B cell (primary cell): ENCODE measurements around the gene TBX3. TPM values are rescaled to one million over a fixed set of nuclear protein-coding genes. Genes with fewer than 3 reads are reported as not detected.

Experiments
- ATAC-seq: fragments of 200-7000 bp; cut with Tn5 transposase; one replicate; pipeline ENCODE4 v1.10.0; 2021; ENCODE audit warnings: low read depth, mild to moderate bottlenecking, moderate number of reproducible peaks, moderate library complexity
- CTCF ChIA-PET: fragments of 350-600 bp; sonication (Branson Sonifier 250); formaldehyde crosslinking; loops from one replicate; lab custom pipeline; 2021; ENCODE audit warnings: antibody characterized with exemption, inconsistent platforms; lab: Charles Lee
- POLR2A ChIA-PET: fragments of 350-600 bp; sonication (Branson Sonifier 250); formaldehyde crosslinking; loops from one replicate; lab custom pipeline; 2021; ENCODE audit warnings: antibody characterized with exemption; lab: Charles Lee
- DNase-seq: peaks from one replicate; pipeline ENCODE4 v3.0.0; 2013
- H2AFZ ChIP-seq: 2 replicates; pipeline ENCODE4 v1.6.1; 2012; ENCODE audit warnings: mild to moderate bottlenecking, low read depth, low read length; ENCODE audit not compliant: insufficient read depth, poor library complexity, severe bottlenecking
- H3K27ac ChIP-seq, 2 donors: 1 replicate in 1 of 2; 2 replicates in 1 of 2; pipeline ENCODE4 v1.5.1; 2012 to 2013; ENCODE audit warnings: low read length in 2 of 2, mild to moderate bottlenecking in 2 of 2, moderate library complexity in 1 of 2
- H3K27me3 ChIP-seq, 4 experiments: fragments of 200-600 bp in 1 of 4; sonication (generic) in 1 of 4; replicated peaks in 1 of 4; 1 replicate in 2 of 4; 2 replicates in 2 of 4; pipeline versions ENCODE4 v1.6.1 to v1.7.0; 2013 to 2016; ENCODE audit warnings: low read length in 3 of 4, mild to moderate bottlenecking in 2 of 4, mixed read lengths in 1 of 4, moderate library complexity in 1 of 4; ENCODE audit not compliant: insufficient read depth in 4 of 4, control insufficient read depth in 3 of 4; ENCODE audit errors: control extremely low read depth in 1 of 4
- H3K36me3 ChIP-seq, 2 experiments: replicated peaks in 1 of 2; 1 replicate in 1 of 2; 2 replicates in 1 of 2; pipeline versions ENCODE4 v1.6.1 to v1.7.1; 2013; ENCODE audit warnings: low read length in 1 of 2; ENCODE audit not compliant: insufficient read depth in 2 of 2, control insufficient read depth in 1 of 2; ENCODE audit errors: control extremely low read depth in 1 of 2, extremely low read depth in 1 of 2
- H3K4me1 ChIP-seq, 2 donors: fragments of 200-600 bp in 1 of 2; sonication (generic) in 1 of 2; 1 replicate in 1 of 2; 2 replicates in 1 of 2; pipeline versions ENCODE4 v1.5.1 to v1.6.1; 2013 to 2017; ENCODE audit warnings: low read length in 2 of 2; ENCODE audit not compliant: control insufficient read depth in 2 of 2, insufficient read depth in 2 of 2
- H3K4me2 ChIP-seq: replicated peaks from 2 replicates; pipeline ENCODE3; 2012; ENCODE audit warnings: mild to moderate bottlenecking, low read depth, low read length; ENCODE audit not compliant: poor library complexity, severe bottlenecking
- H3K4me3 ChIP-seq, 5 experiments: fragments of 200-600 bp in 1 of 5; sonication (generic) in 1 of 5; 1 replicate in 3 of 5; 2 replicates in 2 of 5; pipeline versions ENCODE4 v1.5.1 to v1.7.0; 2011 to 2016; ENCODE audit warnings: low read length in 4 of 5, mild to moderate bottlenecking in 4 of 5, low read depth in 2 of 5, control low read depth in 1 of 5, moderate library complexity in 1 of 5; ENCODE audit not compliant: insufficient read depth in 1 of 5; ENCODE audit errors: control extremely low read depth in 1 of 5, extremely low read depth in 1 of 5
- H3K79me2 ChIP-seq: fragments of 200-600 bp; sonication (generic); one replicate; pipeline ENCODE4 v1.6.0; 2016; ENCODE audit warnings: low read length; ENCODE audit not compliant: control insufficient read depth, insufficient read depth
- H3K9ac ChIP-seq: fragments of 200-600 bp; sonication (generic); 2 replicates; pipeline ENCODE4 v1.6.1; 2017; ENCODE audit warnings: mild to moderate bottlenecking, low read length, moderate library complexity
- H3K9me3 ChIP-seq, 3 donors: one replicate each; pipeline versions ENCODE4 v1.6.1 to v1.7.1; 2013; ENCODE audit warnings: low read length in 2 of 3; ENCODE audit not compliant: control insufficient read depth in 2 of 3, insufficient read depth in 1 of 3; ENCODE audit errors: control extremely low read depth in 1 of 3
- H4K20me1 ChIP-seq: 2 replicates; pipeline ENCODE4 v1.6.0; 2012; ENCODE audit warnings: mild to moderate bottlenecking, low read length; ENCODE audit not compliant: insufficient read depth, control insufficient read depth, poor library complexity, severe bottlenecking
- H3K27ac Mint-ChIP-seq: one replicate; pipeline ENCODE4 v1.8.0; 2021; ENCODE audit warnings: mixed read lengths
- H3K27me3 Mint-ChIP-seq: one replicate; pipeline ENCODE4 v1.8.0; 2021; ENCODE audit warnings: mixed read lengths
- H3K4me1 Mint-ChIP-seq: one replicate; pipeline ENCODE4 v1.8.0; 2021; ENCODE audit warnings: mixed read lengths
- H3K4me3 Mint-ChIP-seq: one replicate; pipeline ENCODE4 v1.8.0; 2021; ENCODE audit warnings: mixed read lengths
- H3K9me3 Mint-ChIP-seq: one replicate; pipeline ENCODE4 v1.8.0; 2022; ENCODE audit warnings: mixed read lengths; ENCODE audit not compliant: insufficient read depth
- EZH2 ChIP-seq: IDR thresholded peaks from 2 replicates; pipeline ENCODE4 v1.6.1; 2012; ENCODE audit warnings: borderline replicate concordance, low read depth, mild to moderate bottlenecking, moderate library complexity, low read length; ENCODE audit not compliant: insufficient read depth, poor library complexity, severe bottlenecking
- WGBS: methylation state at CpG from one replicate; pipeline ENCODE4 v1.1.5; 2013; ENCODE audit warnings: missing lambda C conversion rate; ENCODE audit not compliant: insufficient coverage; 5-methylcytosine and 5-hydroxymethylcytosine counted together
- intact Hi-C: fragments of 100-400 bp; cut with micrococcal nuclease; formaldehyde crosslinking; loops from one replicate; pipeline ENCODE4 v1.10.0; 2022
- polyA plus RNA-seq: library from polyadenylated mRNA; depleted of rRNA; stranded (reverse); fragments of >200 nt; gene quantifications from 2 replicates; pipeline ENCODE4 v1.2.3, GENCODE V29; 2012
- total RNA-seq, 2 donors: library from RNA; stranded (reverse); fragments of 120-200 nt in 1 of 2; gene quantifications; 1 replicate in 1 of 2; 2 replicates in 1 of 2; pipeline versions ENCODE4 v1.2.3 to v1.2.4, GENCODE V29; 2013 to 2022
- TF ChIP-seq, protein P1 (sequence below): fragments of 200-600 bp; IDR thresholded peaks from one replicate; pipeline ENCODE4 v1.8.0; 2022; ENCODE audit warnings: antibody characterized with exemption, mild to moderate bottlenecking

Gene TBX3
- total and polyA plus RNA-seq, 2 donors (not counting 1 experiment from before 2014, with no cell fraction given), result not detected

DNA sequence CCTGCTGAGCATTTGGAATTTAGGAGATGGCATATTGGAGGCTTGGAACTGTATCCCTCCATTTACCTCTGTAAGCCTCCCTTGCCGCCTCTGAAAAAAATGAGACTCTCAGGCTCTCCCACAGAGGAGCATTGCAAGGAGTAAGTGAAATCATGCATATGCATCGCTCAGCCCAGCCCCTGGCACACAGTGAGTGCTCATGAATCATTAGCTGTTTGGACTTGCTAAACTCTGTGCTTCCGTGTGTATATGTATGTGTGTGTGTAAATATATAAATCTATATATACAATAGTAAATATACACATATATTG lies 17.1 kb upstream of the TBX3 start:
- Mint-ChIP-seq H3K9me3 (no peaks in the 10 kb centered on the region), H3K27me3 (peaks cover 67% of the 10 kb centered on the region), H3K27ac (no peak overlapping the region), H3K4me3 (no peak overlapping the region), H3K4me1 (no peaks in the 10 kb centered on the region)
- ChIA-PET POLR2A (no interaction called here), CTCF (no interaction called here)
- Histone ChIP-seq H3K4me3 (no peak overlapping the region), H3K9me3 (peaks cover 0 to 28% (median 0%) of the 10 kb centered on the region in 3 donors), H3K4me2 (no peak overlapping the region), H3K27ac (no peak overlapping the region), H3K79me2 (no peaks in the 10 kb centered on the region), H3K36me3 (no peaks in the 10 kb centered on the region), H3K27me3 (peaks cover 0 to 63% (median 26%) of the 10 kb centered on the region in 4 experiments), H3K9ac (no peak overlapping the region), H3K4me1 (peaks cover 0 to 2% of the 10 kb centered on the region in 2 donors), H2AFZ (no peak overlapping the region), H4K20me1 (no peaks in the 10 kb centered on the region)
- intact Hi-C loops, result no loop called here
- TF ChIP-seq, protein P1, sequence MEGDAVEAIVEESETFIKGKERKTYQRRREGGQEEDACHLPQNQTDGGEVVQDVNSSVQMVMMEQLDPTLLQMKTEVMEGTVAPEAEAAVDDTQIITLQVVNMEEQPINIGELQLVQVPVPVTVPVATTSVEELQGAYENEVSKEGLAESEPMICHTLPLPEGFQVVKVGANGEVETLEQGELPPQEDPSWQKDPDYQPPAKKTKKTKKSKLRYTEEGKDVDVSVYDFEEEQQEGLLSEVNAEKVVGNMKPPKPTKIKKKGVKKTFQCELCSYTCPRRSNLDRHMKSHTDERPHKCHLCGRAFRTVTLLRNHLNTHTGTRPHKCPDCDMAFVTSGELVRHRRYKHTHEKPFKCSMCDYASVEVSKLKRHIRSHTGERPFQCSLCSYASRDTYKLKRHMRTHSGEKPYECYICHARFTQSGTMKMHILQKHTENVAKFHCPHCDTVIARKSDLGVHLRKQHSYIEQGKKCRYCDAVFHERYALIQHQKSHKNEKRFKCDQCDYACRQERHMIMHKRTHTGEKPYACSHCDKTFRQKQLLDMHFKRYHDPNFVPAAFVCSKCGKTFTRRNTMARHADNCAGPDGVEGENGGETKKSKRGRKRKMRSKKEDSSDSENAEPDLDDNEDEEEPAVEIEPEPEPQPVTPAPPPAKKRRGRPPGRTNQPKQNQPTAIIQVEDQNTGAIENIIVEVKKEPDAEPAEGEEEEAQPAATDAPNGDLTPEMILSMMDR, result no peak
- no peak for TF ChIP-seq EZH2
- ATAC-seq (no peak), DNase-seq (no peak)
- no CpG with 5 or more reads among the region's 3 CpGs for WGBS

GRCh38 chr12:114700392-114701103 lies 16.6 kb upstream of the TBX3 start:
- Mint-ChIP-seq H3K4me3 (no peak overlapping the region), H3K9me3 (no peaks in the 10 kb centered on the region), H3K27me3 (peaks cover 67% of the 10 kb centered on the region), H3K4me1 (no peaks in the 10 kb centered on the region), H3K27ac (no peak overlapping the region)
- TF ChIP-seq, protein P1, result no peak
- TF ChIP-seq EZH2, result no peak
- H3K9ac ChIP-seq, result no peak overlapping the region
- peaks cover 0 to 27% (median 0%) of the 10 kb centered on the region in 3 donors for H3K9me3 ChIP-seq
- no peak overlapping the region for H2AFZ ChIP-seq
- CTCF ChIA-PET, result no interaction called here
- no peak overlapping the region for H3K27ac ChIP-seq
- H3K4me1 ChIP-seq, result peaks cover 0 to 2% of the 10 kb centered on the region in 2 donors
- DNase-seq, result no peak
- no peak for ATAC-seq
- intact Hi-C loops, result no loop called here
- H4K20me1 ChIP-seq, result no peaks in the 10 kb centered on the region
- 7% methylated on average over 33 of the region's 33 CpGs for WGBS
- peaks cover 0 to 65% (median 28%) of the 10 kb centered on the region in 4 experiments for H3K27me3 ChIP-seq
- no peaks in the 10 kb centered on the region for H3K79me2 ChIP-seq
- H3K36me3 ChIP-seq, result no peaks in the 10 kb centered on the region
- no peak overlapping the region for H3K4me3 ChIP-seq
- POLR2A ChIA-PET, result no interaction called here
- H3K4me2 ChIP-seq, result no peak overlapping the region
